K562 (cell line): Measurements from ENCODE around the gene PRPF18. TPM values are rescaled to one million over a fixed set of nuclear protein-coding genes. Genes with fewer than 3 reads are reported as not detected.

Experiments used
- ATAC-seq: fragments of 200-7000 bp; cut with Tn5 transposase; 3 replicates; pipeline ENCODE4 v1.9.1; 2020; ENCODE audit warnings: moderate library complexity
- BruUV-seq: library from RNA; stranded (reverse); fragments of 400-500 nt; replicated peaks from 2 replicates; lab custom pipeline; 2021; lab: Mats Ljungman, UMichigan
- CTCF ChIA-PET: fragments of 300-600 bp; formaldehyde crosslinking; extraction: SDS; loops from one replicate; lab custom pipeline; 2021; ENCODE audit warnings: low intra/inter-chr PET ratio; lab: Yijun Ruan, JAX
- POLR2A ChIA-PET: fragments of 300-600, 350-650 bp; sonication (Branson Sonifier 250); formaldehyde crosslinking; extraction: SDS; loops from one replicate; lab custom pipeline; 2021; ENCODE audit warnings: antibody characterized with exemption, inconsistent platforms; lab: Yijun Ruan, JAX
- DNase-seq, 4 experiments: peaks; one replicate each; pipeline versions ENCODE4 v3.0.0 to v3.0.0-alpha.2; 2011 to 2018; ENCODE audit warnings: low spot score in 3 of 4, mixed read lengths in 3 of 4; ENCODE audit errors: extremely low read depth in 1 of 4
- FAIRE-seq: peaks from 2 replicates; lab custom pipeline; 2011; peaks lifted over from hg19 to GRCh38; lab: Jason Lieb, UNC
- H2AFZ ChIP-seq: 2 replicates; pipeline ENCODE4 v1.6.0; 2011; ENCODE audit warnings: low read depth, low read length, control low read depth, inconsistent platforms
- H3K27ac ChIP-seq: fragments of 200-600 bp; 3 replicates; pipeline ENCODE4 v1.8.0; 2011; ENCODE audit warnings: low read depth, mild to moderate bottlenecking, control low read depth, inconsistent platforms, low read length, moderate library complexity, mixed read lengths; ENCODE audit errors: extremely low read depth
- H3K27me3 ChIP-seq, 2 experiments: fragments of 300-600 bp in 1 of 2; 2 replicates in 1 of 2; 3 replicates in 1 of 2; pipeline versions ENCODE4 v1.6.0 to v1.8.0; 2011; ENCODE audit warnings: inconsistent platforms in 2 of 2, low read length in 2 of 2, mild to moderate bottlenecking in 1 of 2, mixed read lengths in 1 of 2, moderate library complexity in 1 of 2; ENCODE audit not compliant: control insufficient read depth in 2 of 2, insufficient read depth in 2 of 2
- H3K36me3 ChIP-seq: fragments of 300-600 bp; 3 replicates; pipeline ENCODE4 v1.8.0; 2011; ENCODE audit warnings: mild to moderate bottlenecking, low read length, inconsistent platforms; ENCODE audit not compliant: control insufficient read depth, insufficient read depth
- H3K4me1 ChIP-seq, 2 experiments: fragments of 200-600 bp in 1 of 2; replicated peaks in 1 of 2; 2 replicates in 1 of 2; 3 replicates in 1 of 2; pipeline versions ENCODE4 v1.5.1 to v1.8.0; 2011; ENCODE audit warnings: inconsistent platforms in 2 of 2, low read length in 2 of 2, mild to moderate bottlenecking in 1 of 2, mixed read lengths in 1 of 2, moderate library complexity in 1 of 2; ENCODE audit not compliant: control insufficient read depth in 2 of 2, insufficient read depth in 2 of 2
- H3K4me2 ChIP-seq: 2 replicates; pipeline ENCODE4 v1.6.1; 2011; ENCODE audit warnings: low read length, control low read depth, inconsistent platforms, mixed read lengths; ENCODE audit not compliant: insufficient read depth
- H3K4me3 ChIP-seq: fragments of 200-600 bp; sonication (generic), shearing (Covaris generic); 2 replicates; pipeline ENCODE4 v1.5.1; 2016; ENCODE audit warnings: control low read depth, inconsistent platforms
- H3K79me2 ChIP-seq: fragments of 200-600 bp; 3 replicates; pipeline ENCODE4 v1.8.0; 2011; ENCODE audit warnings: low read length, inconsistent platforms; ENCODE audit not compliant: control insufficient read depth, insufficient read depth
- H3K9ac ChIP-seq, 2 experiments: 2 replicates each; pipeline versions ENCODE4 v1.6.0 to v1.6.1; 2011; ENCODE audit warnings: low read depth in 2 of 2, low read length in 2 of 2, control low read depth in 1 of 2, inconsistent platforms in 1 of 2, mild to moderate bottlenecking in 1 of 2, mixed read lengths in 1 of 2; ENCODE audit not compliant: insufficient read depth in 1 of 2
- H3K9me1 ChIP-seq: one replicate; pipeline ENCODE4 v1.6.0; 2011; ENCODE audit warnings: inconsistent platforms, mild to moderate bottlenecking, low read length, moderate library complexity; ENCODE audit not compliant: control insufficient read depth, insufficient read depth
- H3K9me3 ChIP-seq: replicated peaks from 2 replicates; pipeline ENCODE4 v1.5.1; 2011; ENCODE audit warnings: low read depth, low read length, inconsistent platforms; ENCODE audit not compliant: control insufficient read depth, insufficient read depth
- H4K20me1 ChIP-seq: replicated peaks from 2 replicates; pipeline ENCODE4 v1.6.1; 2011; ENCODE audit warnings: low read length, inconsistent platforms, mixed read lengths; ENCODE audit not compliant: control insufficient read depth, insufficient read depth
- ATF6 ChIP-seq: sonication (generic); formaldehyde crosslinking; IDR thresholded peaks from 2 replicates; pipeline ENCODE4 v1.4.0; 2020; ENCODE audit warnings: mild to moderate bottlenecking, missing genetic modification reagents
- CSDE1 ChIP-seq, 2 experiments: fragments of 450-650 bp; IDR thresholded peaks; 2 replicates each; pipeline ENCODE4 v1.6.1; 2016; ENCODE audit warnings: mild to moderate bottlenecking in 1 of 2
- E4F1 ChIP-seq: fragments of 250-450 bp; sonication (Bioruptor Pico); IDR thresholded peaks from 2 replicates; pipeline ENCODE4 v1.5.0; 2021; ENCODE audit warnings: mild to moderate bottlenecking, borderline replicate concordance
- ETS1 ChIP-seq: conservative IDR thresholded peaks from 2 replicates; pipeline ENCODE4 v1.6.1; 2011; ENCODE audit warnings: low read depth, mild to moderate bottlenecking, low read length; ENCODE audit not compliant: control insufficient read depth
- GABPB2 ChIP-seq: fragments of 250-450 bp; sonication (Bioruptor Pico); conservative IDR thresholded peaks from 2 replicates; pipeline ENCODE4 v1.5.1; 2021; ENCODE audit warnings: mild to moderate bottlenecking
- HEY1 ChIP-seq: fragments of 250-450 bp; sonication (Bioruptor Pico); IDR thresholded peaks from 2 replicates; pipeline ENCODE4 v1.5.0; 2020; ENCODE audit warnings: mild to moderate bottlenecking, moderate library complexity, borderline replicate concordance
- KAT8 ChIP-seq: fragments of 450-650 bp; IDR thresholded peaks from 2 replicates; pipeline ENCODE4 v1.6.1; 2016; ENCODE audit warnings: low read depth, mild to moderate bottlenecking
- KDM1A ChIP-seq, 2 experiments: fragments of 450-650 bp; IDR thresholded peaks; 2 replicates each; pipeline ENCODE4 v1.6.1; 2016; ENCODE audit warnings: mild to moderate bottlenecking in 2 of 2
- KDM2B ChIP-seq: fragments of 250-450 bp; sonication (Bioruptor Pico); IDR thresholded peaks from 2 replicates; pipeline ENCODE4 v1.8.0; 2021; ENCODE audit warnings: mild to moderate bottlenecking, moderate library complexity
- KDM4B ChIP-seq, 2 experiments: fragments of 450-650 bp in 1 of 2; sonication (generic) in 1 of 2; IDR thresholded peaks; 2 replicates each; pipeline ENCODE4 v1.6.1; 2016 to 2017; ENCODE audit warnings: borderline replicate concordance in 2 of 2, antibody characterized with exemption in 1 of 2, low read depth in 1 of 2, mild to moderate bottlenecking in 1 of 2
- PCBP1 ChIP-seq: fragments of 200-400 bp; formaldehyde crosslinking; IDR thresholded peaks from 2 replicates; pipeline ENCODE4 v1.6.1; 2018; ENCODE audit warnings: mild to moderate bottlenecking, low read depth, low read length; ENCODE audit not compliant: poor library complexity, severe bottlenecking
- POLR2H ChIP-seq: IDR thresholded peaks from 2 replicates; pipeline ENCODE4 v1.6.1; 2016; ENCODE audit warnings: missing genetic modification characterization, low read depth, mild to moderate bottlenecking, control low read depth, missing compliant biosample characterization, moderate library complexity
- POLR3A ChIP-seq: IDR thresholded peaks from 2 replicates; pipeline ENCODE4 v1.6.1; 2011; ENCODE audit warnings: borderline replicate concordance, mild to moderate bottlenecking, moderate library complexity; ENCODE audit not compliant: insufficient read length, insufficient read depth; ENCODE audit errors: extremely low read depth
- RNF2 ChIP-seq: sonication (generic); IDR thresholded peaks from 2 replicates; pipeline ENCODE4 v1.6.1; 2016
- TARDBP ChIP-seq: fragments of 450-650 bp; IDR thresholded peaks from 2 replicates; pipeline ENCODE4 v1.6.1; 2016
- TSC22D4 ChIP-seq: fragments of 450-650 bp; IDR thresholded peaks from 2 replicates; pipeline ENCODE4 v1.6.1; 2016; ENCODE audit warnings: missing genetic modification characterization, missing biosample characterization, control low read depth
- ZNF143 ChIP-seq: sonication (generic); formaldehyde crosslinking; IDR thresholded peaks from 2 replicates; pipeline ENCODE4 v1.9.0; 2022; ENCODE audit warnings: mild to moderate bottlenecking, missing genetic modification reagents
- ZNF436 ChIP-seq: fragments of 250-450, 450-650 bp; sonication (Bioruptor Pico); formaldehyde crosslinking; IDR thresholded peaks from 2 replicates; pipeline ENCODE4 v1.7.0; 2020; ENCODE audit warnings: mild to moderate bottlenecking
- WGBS: fragments of 100-300 bp; shearing (Covaris generic); methylation state at CpG from one replicate; pipeline ENCODE4 v1.1.6; 2016; ENCODE audit warnings: low coverage, mixed read lengths; ENCODE audit not compliant: insufficient coverage; ENCODE audit errors: missing lambda C conversion rate; 5-methylcytosine and 5-hydroxymethylcytosine counted together
- in situ Hi-C: fragments of 300-500 bp; cut with MboI; formaldehyde crosslinking; loops from 4 replicates; pipeline ENCODE4 v1.15.0; 2018; ENCODE audit warnings: inconsistent platforms, mixed read lengths
- intact Hi-C: fragments of 100-400 bp; cut with micrococcal nuclease; formaldehyde crosslinking; loops from 2 replicates; pipeline ENCODE4 v1.14.2; 2022
- polyA plus RNA-seq, 8 experiments: library from polyadenylated mRNA; depleted of rRNA in 4 of 8; stranded (reverse) in 5 of 8; unstranded in 3 of 8; fragments of >200 nt; fragmentation: Nextera tagmentation in 2 of 8; fragmentation: Illumina TruSeq in 1 of 8; extraction: Ambion mirVana in 2 of 8; extraction: Trizol in 1 of 8; gene quantifications; 2 replicates each; pipeline versions ENCODE4 v1.2.1 to v1.2.3, GENCODE V29; 2011 to 2014; ENCODE audit warnings: inconsistent platforms in 1 of 8, missing spikeins in 1 of 8
- total RNA-seq, 7 experiments: library from RNA; depleted of rRNA in 6 of 7; stranded (reverse); fragments of >200 nt in 6 of 7; fragmentation: Illumina TruSeq in 2 of 7; extraction: Trizol in 2 of 7; gene quantifications; 2 replicates each; pipeline versions ENCODE4 v1.2.1 to v1.2.3, GENCODE V29; 2011 to 2021; ENCODE audit warnings: low replicate concordance in 1 of 7

The PRPF18 gene
- total and polyA plus RNA-seq, 9 of the 15 experiments (the other 6 are each of a cell fraction or from before 2014, with no cell fraction given): 14.0 to 30.6 (median 23.1) TPM

GRCh38 chr10:13621931-13622330 is 35.2 kb downstream of the PRPF18 start:
- peaks cover 5% of the 10 kb centered on the region; the same call in 1 of the 3 replicates for H3K36me3 ChIP-seq
- CTCF ChIA-PET: no interaction called here
- intact Hi-C loops: no loop called here
- no peak overlapping the region for H3K27ac ChIP-seq
- no peaks in the 10 kb centered on the region for H3K9me3 ChIP-seq
- H3K4me2 ChIP-seq: no peak overlapping the region
- no peak overlapping the region for H3K4me3 ChIP-seq
- DNase-seq (no peak), FAIRE-seq (no peak), ATAC-seq (no peak)
- H2AFZ ChIP-seq: no peak overlapping the region
- in situ Hi-C loops: no loop called here
- H4K20me1 ChIP-seq: no peaks in the 10 kb centered on the region
- H3K9me1 ChIP-seq: no peaks in the 10 kb centered on the region
- no TSS peak for BruUV-seq
- H3K4me1 ChIP-seq: no peaks in the 10 kb centered on the region
- H3K9ac ChIP-seq: no peak overlapping the region
- POLR2A ChIA-PET: interaction anchor here (0.6 to 0.7 kb wide), 2 partner anchors 115 to 135 kb away, joined by 3 read pairs; no protein-coding TSS in a partner anchor
- H3K79me2 ChIP-seq: no peaks in the 10 kb centered on the region
- H3K27me3 ChIP-seq: no peaks in the 10 kb centered on the region
- WGBS: 78% methylated on average over 2 of the region's 2 CpGs
- TF ChIP-seq TARDBP (no peak), KDM1A (IDR thresholded peaks at IDR 0.05) (no peak), ZNF143 (CRISPR knock-in tag) (no peak), POLR2H (tag) (no peak), RNF2 (no peak), PCBP1 (no peak), KDM2B (CRISPR knock-in tag) (no peak), E4F1 (CRISPR knock-in tag) (no peak), KDM4B (IDR thresholded peaks at IDR 0.05; ENCODE audit: borderline replicate concordance in 2 of 2, low read depth in 1 of 2) (no peak), POLR3A (no peak), CSDE1 (IDR thresholded peaks at IDR 0.05) (no peak), ETS1 (no peak), ATF6 (no peak), GABPB2 (no peak), KAT8 (no peak), TSC22D4 (tag) (no peak), ZNF436 (CRISPR knock-in tag) (no peak), HEY1 (CRISPR knock-in tag) (no peak)
